GM19438 (cell line): Measurements from ENCODE around the gene ACMSD.
"Not testable (repeated sequence)": the region's sequence is repeated elsewhere in the genome, so short reads cannot be mapped to it uniquely, and the experiment has no call there.

Experiments used
- ATAC-seq: cut with Tn5 transposase; IDR thresholded peaks from one replicate; pipeline ENCODE4 v1.9.1; 2021; ENCODE audit warnings: low read depth; ENCODE audit not compliant: unreplicated experiment

Gene ACMSD

DNA sequence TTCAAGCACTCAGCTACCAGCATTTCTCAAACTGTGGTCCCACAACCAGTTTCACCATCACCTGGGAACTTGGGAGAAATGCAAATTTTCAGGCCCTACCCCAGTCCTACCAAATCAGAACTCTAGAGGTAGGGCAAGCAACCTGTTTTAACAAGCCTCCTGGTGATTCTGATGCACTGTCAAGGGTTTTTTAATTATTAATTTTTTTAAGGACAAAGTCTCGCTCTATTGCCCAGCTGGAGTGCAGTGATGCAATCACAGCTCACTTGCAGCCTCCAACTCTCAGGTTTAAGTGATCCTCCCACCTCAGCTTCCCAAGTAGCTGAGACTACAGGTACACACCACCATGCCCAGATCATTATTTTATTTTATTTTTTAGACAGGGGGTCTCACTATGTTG lies 7.8 kb downstream of the ACMSD start:
- no peak for ATAC-seq

DNA sequence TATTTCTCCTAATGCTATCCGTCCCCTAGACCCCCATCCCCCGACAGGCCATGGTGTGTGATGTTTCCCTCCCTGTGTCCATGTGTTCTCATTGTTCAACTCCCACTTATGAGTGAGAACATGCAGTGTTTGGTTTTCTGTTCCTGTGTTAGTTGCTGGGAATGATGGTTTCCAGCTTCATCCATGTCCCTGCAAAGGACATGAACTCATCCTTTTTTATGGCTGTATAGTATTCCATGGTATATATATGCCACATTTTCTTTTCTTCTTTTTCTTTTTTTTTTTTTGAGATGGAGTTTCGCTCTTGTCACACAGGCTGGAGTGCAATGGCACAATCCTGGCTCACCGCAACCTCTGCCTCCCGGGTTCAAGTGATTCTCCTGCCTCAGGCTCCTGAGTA lies 9.2 kb downstream of the ACMSD start:
- ATAC-seq: not testable (repeated sequence)

DNA sequence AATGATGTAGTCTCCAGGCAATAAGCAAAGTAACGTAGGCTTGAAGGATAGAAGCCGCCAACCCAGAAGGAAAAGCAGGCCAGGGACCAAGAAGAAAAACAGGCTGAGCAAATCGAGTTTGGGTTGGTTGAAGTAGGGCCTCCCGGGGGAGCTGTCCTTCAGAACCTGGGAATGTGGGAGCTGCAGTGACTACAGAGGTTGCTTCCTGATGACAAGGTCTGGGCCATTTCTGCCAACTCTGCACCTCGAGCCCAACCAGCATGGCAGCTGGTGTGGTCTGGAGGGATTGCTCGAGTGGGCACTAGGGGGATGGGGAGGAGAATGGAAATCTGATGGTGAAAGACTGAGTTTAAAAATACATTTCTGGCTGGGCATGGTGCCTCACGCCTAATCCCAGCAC lies 14.1 kb downstream of the ACMSD start:
- no peak for ATAC-seq

DNA sequence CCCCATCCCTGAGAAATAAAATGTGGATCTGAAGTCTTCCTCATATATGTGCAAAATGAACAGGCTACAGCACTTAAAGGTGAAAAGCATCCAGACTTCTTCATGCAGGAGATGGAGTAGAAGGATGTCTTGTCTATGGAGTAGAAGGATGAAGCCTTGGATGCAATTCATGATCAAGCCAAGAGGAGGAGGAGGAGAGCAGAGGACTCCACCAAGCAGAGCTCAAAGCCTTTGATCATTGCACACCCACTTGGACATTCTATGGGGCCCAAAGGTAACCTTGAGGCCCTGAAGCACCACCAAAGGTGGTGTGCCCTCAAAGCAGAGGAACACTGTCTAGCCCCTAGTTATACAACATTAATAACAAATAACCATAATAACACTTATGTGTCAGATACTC lies 17.3 kb downstream of the ACMSD start:
- ATAC-seq: no peak

DNA sequence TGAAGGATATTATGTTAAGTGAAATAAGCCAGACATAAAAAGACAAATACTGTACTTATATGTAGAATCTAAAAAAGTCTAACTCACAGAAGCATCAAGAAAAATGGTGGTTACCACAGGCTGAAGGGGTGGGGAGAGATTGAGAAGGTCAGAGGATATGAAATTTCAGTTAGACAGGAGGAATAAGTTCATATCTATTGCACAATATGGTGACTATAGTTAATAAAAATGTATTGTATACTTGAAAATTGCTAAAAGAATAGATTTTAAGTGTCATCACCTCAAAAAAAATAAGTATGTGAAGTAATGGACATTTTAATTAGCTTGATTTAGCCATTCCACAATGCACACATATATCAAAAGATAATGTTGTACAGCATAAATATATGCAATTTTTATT lies 19.8 kb downstream of the ACMSD start:
- no peak for ATAC-seq

DNA sequence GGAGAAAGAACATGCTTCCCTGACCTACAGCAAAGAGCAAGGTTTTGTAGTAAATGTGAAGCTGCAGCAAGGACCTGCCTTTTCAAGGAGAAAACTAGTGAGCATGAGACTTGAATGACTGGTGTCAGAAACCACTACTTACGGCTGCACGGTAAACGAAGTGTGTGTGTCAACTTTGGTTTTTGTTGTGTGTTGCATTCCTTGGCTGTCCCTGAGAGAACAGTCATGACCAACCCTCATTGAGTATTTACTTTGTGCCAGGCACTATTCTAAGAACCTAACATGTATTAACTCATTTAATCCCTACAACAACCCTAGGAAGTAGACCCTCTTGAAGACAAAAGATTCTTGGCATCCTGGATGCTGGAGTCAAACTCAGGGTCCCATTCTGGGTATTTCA lies 22.8 kb downstream of the ACMSD start:
- ATAC-seq: no peak

DNA sequence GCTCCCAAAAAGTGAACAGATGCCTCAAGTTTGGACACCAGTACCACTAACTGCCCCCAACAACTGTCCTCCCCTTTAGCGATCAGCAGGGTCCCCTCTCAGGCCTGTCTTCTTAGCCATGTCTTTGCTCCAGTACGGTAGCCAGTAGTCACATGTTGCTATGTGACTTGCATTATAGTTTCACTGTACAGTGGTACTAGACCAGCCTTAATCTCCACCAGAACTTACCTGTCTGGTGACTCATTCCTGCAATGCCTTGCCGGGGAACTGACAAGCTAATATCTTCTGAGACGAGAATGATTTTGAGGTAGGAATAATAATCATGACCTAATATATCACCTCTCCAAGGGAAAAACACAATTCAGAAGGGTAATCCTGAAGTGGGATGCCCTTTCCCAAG lies 23.7 kb downstream of the ACMSD start:
- no peak for ATAC-seq

DNA sequence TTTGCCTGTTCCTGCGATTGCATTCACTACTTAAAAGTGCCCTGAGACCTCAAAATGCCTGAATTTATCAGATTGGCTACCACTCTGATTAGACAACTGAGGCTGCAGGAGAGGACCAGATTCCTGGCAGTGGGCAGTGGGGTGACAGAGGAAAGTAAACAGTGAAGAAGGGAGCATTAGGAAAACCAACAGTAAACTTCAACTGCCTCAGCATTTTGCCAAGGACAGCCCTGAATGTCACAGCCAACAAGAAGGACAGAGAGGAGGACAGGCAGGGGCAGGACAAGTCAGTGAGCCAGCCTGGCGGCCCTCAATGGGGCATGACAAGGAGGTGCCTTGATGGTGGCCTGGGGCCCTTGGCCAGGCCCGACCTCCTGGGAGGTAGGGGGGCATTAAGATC lies 24.3 kb downstream of the ACMSD start:
- ATAC-seq: no peak

DNA sequence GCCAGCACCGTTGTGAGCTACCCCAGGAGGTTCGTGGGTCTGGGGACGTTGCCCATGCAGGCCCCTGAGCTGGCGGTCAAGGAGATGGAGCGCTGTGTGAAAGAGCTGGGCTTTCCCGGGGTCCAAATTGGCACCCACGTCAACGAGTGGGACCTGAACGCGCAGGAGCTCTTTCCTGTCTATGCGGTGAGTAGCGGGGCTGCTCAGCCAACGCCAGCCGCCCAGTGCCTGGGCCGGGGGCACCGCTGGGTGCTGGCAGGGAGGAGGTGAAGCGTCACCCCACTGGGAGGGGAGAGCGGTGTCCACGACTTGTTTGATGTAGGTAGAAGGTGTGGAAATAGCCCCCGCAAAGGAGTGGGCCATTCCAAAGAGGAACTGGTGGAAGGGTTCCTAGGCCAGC lies 25.0 kb downstream of the ACMSD start:
- no peak for ATAC-seq

DNA sequence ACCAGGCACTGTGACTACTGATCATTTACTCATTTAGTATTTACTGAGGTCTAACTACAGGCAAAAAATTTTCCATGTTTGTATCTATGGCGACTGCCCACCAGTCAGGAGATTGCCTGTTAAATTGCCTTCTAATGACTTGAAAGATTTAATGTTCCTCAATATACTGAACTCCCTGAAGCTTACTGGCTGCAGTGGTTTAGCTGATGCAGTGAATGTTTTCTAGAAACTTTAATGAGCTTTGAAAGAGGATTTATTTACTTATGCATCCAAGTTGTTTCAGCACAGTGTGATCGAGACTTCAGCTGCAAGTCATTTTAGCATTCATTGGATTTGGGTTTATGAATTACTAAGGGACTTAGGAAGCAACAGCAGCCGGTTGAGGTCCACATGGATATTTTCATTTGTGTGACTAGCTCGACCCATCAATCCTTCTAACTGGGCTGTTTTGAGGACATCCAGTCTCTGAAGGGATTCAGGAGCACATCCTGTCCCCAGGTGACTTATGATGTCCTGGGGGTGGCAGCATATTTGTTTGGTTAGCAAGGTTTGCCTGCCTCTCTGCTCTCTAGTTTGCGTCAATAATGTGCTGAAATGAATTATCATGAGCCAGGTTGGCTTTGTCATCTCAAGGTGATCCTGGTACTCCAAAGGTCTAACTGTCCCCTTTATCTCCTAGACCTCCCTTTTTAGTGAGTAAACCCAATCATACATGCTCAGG lies 26.8 kb downstream of the ACMSD start:
- ATAC-seq: no peak

DNA sequence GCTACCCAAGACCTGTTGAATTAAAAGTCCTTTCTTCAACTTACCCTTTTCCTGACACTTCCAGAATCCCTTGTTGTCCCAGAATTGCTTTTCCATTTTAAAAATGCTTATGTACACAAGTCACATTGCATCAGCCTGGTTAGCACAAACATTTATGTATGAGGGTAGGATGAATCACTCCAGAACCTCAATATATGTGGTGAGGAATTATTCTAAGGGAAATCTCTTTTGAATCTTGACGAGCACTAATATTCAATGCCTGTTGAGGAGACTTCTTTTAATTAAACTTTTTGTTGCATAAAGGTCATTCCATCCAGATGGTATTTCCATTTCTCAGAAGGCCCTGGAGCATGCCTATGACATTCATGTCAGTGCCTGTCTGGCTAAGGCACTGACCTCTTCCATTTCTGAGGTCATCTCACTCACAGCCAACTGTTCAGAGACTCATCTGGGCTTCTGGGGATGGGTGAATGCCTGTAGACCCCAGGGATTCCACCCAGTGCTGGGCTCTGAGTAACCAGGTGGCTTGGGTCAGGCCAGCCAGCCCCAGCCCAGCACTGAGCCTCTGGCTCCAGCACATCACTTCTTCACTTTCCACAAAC lies 28.2 kb downstream of the ACMSD start:
- no peak for ATAC-seq

DNA sequence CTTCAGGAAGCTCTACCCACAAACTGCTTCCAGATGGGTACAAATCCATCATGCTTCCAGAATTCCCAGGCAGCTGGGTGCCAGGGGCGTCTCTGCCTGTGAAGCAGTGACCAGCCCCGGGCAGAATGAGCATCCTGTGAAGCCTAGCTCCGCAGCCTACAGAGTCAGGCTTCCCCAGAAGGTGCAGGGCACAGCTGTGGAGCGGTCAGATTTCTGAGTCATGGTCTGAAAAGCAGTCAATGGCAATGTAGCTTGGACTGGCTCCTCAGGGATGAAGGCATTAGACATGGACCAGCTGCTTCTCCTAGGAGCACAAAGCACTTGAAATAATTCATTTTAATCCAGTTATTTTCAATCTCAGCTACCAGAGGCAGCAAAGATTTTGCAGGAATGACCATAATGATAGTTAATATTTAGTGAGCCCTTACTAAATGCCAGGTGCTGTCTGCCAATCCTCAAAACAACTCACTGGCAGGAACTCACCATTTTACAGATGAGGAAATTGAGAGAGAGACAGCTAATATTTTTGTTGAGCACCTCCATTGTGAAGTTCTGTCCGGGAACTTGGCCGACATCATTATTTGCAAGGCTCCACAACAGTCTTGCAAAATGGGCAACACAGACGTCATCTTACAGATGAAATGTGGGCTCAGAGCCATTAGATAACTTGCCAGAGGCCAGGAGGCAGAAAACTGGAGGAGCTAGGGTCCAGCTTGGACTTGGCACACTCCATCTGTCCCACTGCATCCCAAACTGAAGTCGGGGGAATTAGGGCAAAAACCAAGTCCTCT lies 31.7 kb downstream of the ACMSD start:
- no peak for ATAC-seq

DNA sequence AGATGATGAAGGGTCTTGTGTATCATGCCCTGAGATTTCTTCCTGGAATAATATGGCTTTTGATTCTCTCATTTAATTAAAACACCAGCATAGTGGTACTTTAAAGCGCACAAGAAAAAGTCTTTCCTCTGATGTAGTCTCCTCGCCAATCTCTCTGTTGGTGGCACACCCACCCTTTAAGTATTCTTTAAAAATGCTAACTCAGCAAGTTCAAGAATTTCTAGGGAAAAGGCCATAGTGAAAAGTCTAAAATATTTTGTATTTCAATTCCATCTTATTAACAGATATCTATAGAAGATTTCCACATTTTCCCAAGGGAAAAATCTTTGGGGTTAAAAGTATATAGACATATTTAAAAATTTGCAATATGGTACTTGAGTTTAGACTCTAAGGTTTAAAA lies 34.7 kb downstream of the ACMSD start:
- no peak for ATAC-seq

DNA sequence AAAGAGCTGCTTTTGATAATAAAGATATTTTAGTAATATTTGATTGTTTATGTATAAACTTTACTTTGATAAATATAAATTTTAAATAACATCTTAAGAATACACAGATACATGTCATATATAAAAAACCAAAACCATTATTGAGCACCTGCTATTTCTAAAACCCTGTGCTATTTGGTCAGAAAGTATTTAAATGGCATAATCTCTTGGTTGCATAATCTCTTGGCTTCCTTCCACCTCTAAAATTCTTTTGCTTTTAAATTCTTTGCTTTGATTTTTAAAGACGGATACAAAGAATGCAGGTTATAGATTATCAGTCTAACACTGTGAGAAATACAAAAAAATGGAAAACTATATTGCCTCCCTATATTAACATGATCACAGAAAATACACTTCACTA lies 36.9 kb downstream of the ACMSD start:
- ATAC-seq: no peak

DNA sequence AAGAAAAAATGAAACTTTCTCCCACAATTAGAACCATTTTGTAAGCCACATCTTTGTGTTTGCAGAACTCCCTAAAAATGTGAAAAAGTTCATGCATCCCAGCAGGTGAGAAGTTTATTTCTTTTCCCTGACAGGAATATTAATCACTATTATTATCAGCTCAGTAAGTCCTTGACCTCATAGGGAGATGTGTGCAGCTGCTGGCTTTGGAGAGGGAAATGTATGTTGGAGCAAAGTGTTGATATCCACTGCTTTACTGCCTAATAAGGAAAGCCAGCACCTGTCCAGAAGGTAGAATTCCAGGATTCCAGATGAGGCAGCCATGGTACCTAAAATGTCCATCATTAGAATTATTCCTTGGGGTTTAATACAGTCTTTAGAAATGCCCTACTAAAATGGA lies 44.4 kb downstream of the ACMSD start:
- ATAC-seq: no peak

DNA sequence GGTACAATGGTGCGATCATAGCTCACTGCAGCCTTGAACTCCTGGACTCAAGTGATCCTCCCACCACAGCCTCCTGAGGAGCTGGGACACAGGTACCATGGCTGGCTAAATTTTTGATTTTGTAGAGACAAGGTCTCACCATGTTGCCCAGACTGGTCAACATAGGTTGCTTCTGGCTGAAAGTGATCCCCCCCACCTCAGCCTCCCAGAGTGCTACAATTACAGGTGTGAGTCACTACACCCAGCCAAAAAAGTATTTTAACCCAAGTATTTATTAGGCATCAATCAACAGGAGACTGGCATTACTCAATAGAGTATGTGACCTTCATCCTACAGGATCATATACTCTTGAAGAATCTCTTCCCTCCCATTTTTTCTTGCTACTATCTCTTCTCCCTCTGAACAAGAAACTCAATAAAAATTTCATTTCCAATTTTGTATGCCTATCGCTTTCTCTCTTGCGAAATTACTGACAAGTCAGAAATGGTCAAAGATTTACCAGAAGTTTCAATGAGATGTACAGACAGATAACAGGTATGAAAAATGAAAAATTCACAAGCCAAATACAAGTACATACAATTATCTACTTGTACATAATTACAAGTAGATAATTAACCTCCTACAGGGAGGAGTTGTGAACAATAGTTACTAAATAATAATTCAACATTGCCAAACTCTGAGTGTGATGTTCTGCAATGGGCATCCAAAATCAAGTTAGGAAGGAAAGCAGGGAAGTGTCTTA lies 45.3 kb downstream of the ACMSD start:
- no peak for ATAC-seq

DNA sequence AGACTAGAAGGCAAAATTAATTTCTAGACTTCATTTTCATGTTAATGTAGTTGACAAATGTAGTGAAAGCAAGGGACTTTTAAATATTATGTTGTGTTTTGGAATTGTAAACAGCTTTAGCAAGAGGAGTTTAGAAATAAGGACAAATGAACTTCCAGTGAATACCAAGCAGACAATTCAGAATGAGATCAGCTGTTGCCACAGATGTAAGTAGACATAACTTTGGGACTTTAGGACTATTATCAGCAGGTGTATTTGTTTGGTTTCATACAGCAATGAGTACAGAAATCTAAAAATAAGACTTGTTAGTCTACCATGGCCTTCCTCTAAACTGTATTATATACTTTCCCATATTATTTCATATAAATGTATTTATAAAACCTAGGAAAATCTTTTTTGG lies 46.0 kb downstream of the ACMSD start:
- ATAC-seq: no peak

DNA sequence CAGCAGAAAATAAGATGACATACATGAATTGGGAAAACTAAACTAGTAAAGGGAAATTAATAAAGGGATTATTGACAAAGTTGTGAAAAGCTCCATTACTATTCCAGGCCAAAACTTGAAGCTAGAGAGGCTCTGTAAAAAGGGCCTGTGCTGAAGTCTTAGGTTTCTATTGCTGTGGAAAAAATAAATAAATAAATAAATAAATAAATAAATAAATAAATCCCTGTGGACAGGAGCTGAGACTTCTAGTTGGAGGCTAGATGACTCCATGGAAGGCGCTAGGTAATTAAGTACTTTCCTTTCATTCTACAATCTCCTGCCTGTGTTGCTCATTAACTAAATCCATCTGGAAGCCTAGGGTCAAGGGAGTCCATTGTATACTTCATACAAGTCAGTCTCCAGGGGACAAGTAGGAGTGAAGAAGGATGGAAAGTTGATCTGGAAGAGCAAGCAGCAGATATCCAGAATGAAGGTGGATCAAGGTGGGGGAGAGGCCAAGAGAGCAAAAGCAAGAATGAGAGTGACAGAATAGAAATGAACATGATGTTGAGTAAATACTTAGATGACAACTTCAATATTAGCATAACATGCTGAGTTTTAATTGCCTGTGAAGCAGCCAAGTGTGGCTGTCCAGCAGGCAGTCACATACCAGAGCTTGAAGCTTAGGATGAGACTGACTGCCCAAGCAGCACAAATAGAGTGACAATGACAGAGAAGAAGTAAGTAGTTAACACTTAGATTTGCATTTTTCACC lies 54.0 kb downstream of the ACMSD start:
- ATAC-seq: no peak

DNA sequence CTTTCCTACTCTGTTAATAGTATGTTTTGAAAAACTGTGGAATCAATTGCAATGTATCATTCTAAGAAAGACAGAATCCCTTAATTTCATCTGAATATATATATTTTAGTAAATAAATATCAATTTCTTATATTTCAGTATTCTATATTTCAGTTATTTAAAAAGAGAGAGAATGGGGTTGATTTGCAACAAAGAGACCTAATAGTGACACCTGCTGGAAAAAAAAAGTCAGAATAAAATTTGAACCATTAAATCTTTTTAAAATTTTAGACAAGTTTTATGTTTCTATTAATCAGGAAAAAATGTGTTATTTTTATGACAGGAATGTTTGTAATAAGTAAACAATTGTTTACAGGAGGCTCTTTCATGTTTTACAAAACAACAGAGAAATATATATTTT lies 59.5 kb downstream of the ACMSD start:
- ATAC-seq: no peak

DNA sequence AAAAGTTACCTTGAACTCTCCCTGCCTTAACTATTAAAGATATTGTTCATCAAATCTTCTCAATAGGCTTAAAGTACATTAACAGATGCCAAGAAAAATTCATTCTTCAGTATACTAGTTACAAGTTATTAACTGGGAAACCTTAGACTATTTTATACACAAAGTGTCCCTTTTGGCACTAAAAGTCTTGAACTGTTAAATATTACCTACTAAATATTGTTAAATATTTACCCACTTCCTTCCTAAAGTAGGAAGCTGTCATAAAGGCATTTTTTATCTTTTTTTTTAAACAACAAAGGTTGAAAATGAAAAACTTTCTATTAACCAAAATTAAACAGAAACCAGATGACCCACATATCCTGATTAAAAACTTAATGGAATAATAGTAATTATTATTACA lies 60.8 kb downstream of the ACMSD start:
- ATAC-seq: no peak

DNA sequence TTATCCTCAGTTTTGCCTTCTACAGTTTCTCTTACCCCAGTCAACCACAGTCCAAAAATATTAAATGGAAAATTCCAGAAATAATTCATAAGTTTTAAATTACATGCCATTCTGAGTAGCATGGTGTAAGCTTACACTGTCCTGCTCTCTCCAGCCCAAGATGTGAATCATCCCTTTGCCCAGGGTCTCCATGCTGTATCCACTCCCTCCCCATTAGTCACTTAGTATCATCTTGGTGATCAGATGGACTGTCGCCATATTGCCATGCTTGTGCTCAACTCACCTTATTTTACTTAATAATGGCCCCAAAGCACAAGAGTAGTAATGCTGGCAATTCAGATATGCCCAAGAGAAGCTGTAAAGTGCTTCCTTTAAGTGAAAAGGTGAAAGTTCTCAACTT lies 61.7 kb downstream of the ACMSD start:
- no peak for ATAC-seq
